A673 (cell line): Measurements from ENCODE around the gene GUCA1A.

Source experiments
- EZH2 ChIP-seq: fragments of 200-600 bp; sonication (generic); IDR thresholded peaks from 2 replicates; pipeline ENCODE4 v1.6.1; 2017; ENCODE audit warnings: borderline replicate concordance, low read depth, mild to moderate bottlenecking, mixed read lengths, antibody characterized with exemption, low read length; ENCODE audit not compliant: poor library complexity, severe bottlenecking
- TF ChIP-seq, protein P1 (sequence below): fragments of 300-800, 200-600 bp; sonication (generic); conservative IDR thresholded peaks from 2 replicates; pipeline ENCODE4 v1.5.1; 2017; ENCODE audit warnings: low read depth, mild to moderate bottlenecking, antibody characterized with exemption, low read length, moderate library complexity, mixed read lengths

DNA sequence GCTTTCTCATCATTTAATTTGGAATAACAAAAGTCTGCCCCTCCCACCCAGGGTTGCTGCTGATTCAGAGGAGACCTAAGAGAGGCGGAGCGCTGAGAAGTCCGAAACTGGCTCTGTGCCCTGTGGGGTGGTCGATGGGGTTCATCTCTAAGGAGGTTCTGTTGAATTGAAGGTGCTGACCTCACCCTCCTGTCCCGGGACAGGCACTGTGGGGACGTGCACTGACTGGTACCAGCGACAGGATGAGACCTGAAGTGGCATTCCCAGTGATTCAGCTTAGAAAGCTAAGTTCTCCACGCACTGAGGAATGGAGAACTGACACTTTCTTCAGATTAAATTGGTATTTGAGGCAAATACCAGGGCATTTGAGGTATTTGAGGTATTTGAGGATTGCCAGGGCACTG, 20.3 kb downstream of the GUCA1A start:
- TF ChIP-seq, protein P1, sequence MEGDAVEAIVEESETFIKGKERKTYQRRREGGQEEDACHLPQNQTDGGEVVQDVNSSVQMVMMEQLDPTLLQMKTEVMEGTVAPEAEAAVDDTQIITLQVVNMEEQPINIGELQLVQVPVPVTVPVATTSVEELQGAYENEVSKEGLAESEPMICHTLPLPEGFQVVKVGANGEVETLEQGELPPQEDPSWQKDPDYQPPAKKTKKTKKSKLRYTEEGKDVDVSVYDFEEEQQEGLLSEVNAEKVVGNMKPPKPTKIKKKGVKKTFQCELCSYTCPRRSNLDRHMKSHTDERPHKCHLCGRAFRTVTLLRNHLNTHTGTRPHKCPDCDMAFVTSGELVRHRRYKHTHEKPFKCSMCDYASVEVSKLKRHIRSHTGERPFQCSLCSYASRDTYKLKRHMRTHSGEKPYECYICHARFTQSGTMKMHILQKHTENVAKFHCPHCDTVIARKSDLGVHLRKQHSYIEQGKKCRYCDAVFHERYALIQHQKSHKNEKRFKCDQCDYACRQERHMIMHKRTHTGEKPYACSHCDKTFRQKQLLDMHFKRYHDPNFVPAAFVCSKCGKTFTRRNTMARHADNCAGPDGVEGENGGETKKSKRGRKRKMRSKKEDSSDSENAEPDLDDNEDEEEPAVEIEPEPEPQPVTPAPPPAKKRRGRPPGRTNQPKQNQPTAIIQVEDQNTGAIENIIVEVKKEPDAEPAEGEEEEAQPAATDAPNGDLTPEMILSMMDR = no peak
- TF ChIP-seq EZH2 = no peak
